CD4-positive, alpha-beta T cell treated with Interleukin-6 for 4 hours (primary cell): Measurements from ENCODE around the gene ZNF786.
"Not testable (repeated sequence)": the region's sequence is repeated elsewhere in the genome, so short reads cannot be mapped to it uniquely, and the experiment has no call there.

Experiments
- DNase-seq: peaks from one replicate; pipeline ENCODE4 v3.0.0-alpha.2; 2020; ENCODE audit warnings: mixed read lengths

The ZNF786 gene

GRCh38 chr7:149075286-149075685 is 15.2 kb downstream of the ZNF786 start:
- DNase-seq, result no peak

- no peak for DNase-seq
These were observed 16.2 kb downstream of the ZNF786 start for GRCh38 chr7:149074116-149074885.

GRCh38 chr7:149072438-149072775 is 18.1 kb downstream of the ZNF786 start:
- no peak for DNase-seq

- DNase-seq, result peak; percentile 63
These were observed 18.7 kb downstream of the ZNF786 start for GRCh38 chr7:149071641-149072437.

- no peak for DNase-seq
These were observed 19.3 kb downstream of the ZNF786 start for GRCh38 chr7:149071182-149071635.

- no peak for DNase-seq
These were observed 20.0 kb downstream of the ZNF786 start for GRCh38 chr7:149070372-149071125.

DNA sequence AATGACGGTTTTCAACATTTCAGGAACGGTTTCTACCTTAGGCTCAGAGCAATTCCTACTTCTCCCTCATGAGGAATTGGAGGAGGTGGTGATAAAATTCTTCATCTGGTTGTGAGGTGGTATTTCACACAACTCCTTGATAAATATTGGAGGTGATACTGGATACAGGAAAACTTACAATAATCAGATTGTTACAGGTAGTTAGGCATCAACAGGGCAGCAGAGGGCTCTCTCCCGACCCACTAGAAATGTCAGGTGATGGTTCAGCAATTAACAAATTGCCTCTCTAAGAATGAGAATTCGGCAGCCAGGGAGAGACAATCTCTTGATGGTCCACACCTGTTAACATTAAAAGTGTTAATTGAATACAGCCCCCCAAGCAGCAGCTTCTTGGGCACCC is 22.6 kb downstream of the ZNF786 start:
- peak; percentile 17 for DNase-seq

DNA sequence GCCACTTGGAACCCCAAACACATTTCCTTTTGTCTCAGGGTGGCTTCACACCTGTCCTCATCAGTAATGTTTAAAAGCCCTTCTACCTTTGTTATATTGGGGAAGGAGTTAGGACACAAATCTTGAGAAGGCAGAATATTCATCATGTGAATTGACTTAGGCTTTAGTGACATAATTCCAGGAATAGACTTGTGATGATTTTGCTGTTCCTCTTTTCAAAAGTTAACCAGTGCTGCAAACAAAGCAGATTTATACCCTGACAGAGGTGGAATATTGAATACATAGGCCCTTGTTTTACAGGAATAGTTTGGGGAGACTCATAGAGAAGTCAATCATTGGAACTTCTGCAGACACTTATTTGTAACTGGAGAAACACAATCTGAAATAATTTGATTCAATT is 27.0 kb downstream of the ZNF786 start:
- DNase-seq, result no peak

DNA sequence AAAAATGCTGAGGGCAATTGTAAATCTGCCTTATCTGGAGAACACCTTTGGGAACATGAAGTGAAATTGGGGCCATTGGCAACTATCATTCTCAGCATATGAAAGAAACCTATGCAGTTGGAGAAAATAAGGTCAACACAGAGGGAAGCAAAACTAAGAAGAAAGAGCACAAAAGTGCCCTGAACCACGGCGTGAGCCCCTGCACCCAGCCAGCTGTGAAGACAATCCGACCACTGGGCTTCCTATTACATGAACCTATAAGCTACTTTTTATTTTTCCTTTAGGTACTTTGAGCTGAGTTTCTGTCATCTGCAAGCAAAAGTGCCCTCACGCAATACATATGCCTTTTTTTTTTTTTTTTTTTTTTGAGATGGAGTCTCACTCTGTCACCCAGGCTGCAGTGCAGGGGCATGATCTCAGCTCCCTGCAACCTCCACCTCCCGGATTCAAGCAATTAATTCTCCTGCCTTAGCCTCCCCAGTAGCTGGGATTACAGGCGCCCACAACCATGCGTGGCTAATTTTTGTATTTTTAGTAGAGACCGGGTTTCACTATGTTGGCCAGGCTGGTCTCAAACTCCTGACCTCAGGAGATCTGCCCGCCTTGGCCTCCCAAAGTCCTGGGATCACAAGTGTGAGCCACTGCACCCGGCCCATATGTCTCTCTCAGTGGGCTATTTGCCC is 28.2 kb downstream of the ZNF786 start:
- not testable (repeated sequence) for DNase-seq

GRCh38 chr7:149060156-149060555 is 30.4 kb downstream of the ZNF786 start:
- no peak for DNase-seq

DNA sequence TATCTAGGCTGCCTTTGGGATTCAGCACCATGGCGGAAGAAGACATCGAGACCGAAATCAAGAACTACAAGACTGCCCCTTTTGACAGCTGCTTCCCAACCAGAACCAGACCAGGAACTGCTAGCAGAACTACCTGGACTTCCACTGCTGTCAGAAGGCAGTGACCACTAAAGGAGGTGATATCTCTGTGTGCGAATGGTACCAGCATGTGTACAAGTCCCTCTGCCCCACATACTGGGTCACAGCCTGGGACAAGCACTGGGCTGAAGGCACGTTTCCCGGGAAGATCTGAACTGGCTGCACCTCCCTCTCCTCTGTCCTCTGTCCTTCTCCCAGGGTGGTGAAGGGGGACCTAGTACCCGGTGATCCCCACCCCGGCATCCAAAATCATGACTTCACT is 36.6 kb downstream of the ZNF786 start:
- no peak for DNase-seq

GRCh38 chr7:149053384-149053783 is 37.1 kb downstream of the ZNF786 start:
- no peak for DNase-seq

DNA sequence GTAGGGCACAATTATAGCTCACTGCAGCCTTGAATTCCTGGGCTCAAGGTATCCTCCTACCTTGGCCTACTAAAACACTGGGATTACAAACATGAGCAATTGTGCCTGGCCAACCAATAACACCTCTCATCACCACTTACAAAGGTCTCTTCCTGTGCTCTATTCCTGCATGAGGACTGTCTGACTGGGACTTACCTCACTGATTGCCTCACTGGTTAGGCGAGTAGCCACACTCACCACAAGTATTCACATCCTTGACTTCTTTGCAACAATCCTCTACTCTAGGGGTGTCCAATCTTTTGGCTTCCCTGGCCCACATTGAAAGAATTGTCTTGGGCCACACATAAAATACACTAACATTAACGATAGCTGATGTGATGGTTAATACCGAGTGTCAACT is 39.6 kb downstream of the ZNF786 start:
- no peak for DNase-seq

- DNase-seq, result no peak
These were observed 41.7 kb downstream of the ZNF786 start for GRCh38 chr7:149048805-149049204.

DNA sequence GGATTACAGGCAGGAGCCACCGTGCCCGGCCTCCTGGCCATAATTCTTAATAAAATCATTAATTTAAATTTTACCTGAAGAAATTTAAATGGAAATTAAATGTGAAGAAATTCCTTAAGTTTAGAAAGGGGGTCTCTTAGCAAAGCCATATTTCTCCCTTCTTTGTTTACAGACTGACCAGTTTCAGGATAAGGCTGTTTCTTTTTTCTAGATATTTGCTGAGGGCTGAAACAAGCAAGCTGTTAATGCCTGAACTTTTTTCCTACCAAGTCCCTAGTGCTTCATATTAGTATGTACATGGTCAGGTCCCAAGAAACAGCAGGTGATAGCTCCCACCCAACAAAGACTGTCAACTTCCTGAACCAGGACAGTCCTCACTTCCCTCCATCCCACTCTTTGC is 44.1 kb downstream of the ZNF786 start:
- DNase-seq, result no peak

GRCh38 chr7:149043936-149044335 is 46.6 kb downstream of the ZNF786 start:
- DNase-seq, result no peak

GRCh38 chr7:149041350-149041749 is 49.2 kb downstream of the ZNF786 start:
- no peak for DNase-seq

DNA sequence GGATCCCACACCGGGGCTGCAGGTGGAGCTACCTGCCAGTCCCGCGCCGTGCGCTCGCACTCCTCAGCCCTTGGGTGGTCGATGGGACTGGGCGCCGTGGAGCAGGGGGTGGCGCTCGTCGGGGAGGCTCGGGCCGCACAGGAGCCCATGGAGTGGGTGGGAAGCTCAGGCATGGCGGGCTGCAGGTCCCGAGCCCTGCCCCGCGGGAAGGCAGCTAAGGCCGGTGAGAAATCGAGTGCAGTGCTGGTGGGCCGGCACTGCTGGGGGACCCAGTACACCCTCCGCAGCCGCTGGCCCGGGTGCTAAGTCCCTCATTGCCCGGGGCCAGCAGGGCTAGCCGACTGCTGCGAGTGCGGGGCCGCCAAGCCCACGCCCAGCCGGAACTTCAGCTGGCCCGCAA is 51.9 kb downstream of the ZNF786 start:
- DNase-seq, result not testable (repeated sequence)

- no peak for DNase-seq
These were observed 53.8 kb downstream of the ZNF786 start for GRCh38 chr7:149036676-149037075.

- no peak for DNase-seq
These were observed 59.1 kb downstream of the ZNF786 start for GRCh38 chr7:149031353-149031910.

- DNase-seq, result not testable (repeated sequence)
These were observed 60.1 kb downstream of the ZNF786 start for GRCh38 chr7:149030439-149030838.

DNA sequence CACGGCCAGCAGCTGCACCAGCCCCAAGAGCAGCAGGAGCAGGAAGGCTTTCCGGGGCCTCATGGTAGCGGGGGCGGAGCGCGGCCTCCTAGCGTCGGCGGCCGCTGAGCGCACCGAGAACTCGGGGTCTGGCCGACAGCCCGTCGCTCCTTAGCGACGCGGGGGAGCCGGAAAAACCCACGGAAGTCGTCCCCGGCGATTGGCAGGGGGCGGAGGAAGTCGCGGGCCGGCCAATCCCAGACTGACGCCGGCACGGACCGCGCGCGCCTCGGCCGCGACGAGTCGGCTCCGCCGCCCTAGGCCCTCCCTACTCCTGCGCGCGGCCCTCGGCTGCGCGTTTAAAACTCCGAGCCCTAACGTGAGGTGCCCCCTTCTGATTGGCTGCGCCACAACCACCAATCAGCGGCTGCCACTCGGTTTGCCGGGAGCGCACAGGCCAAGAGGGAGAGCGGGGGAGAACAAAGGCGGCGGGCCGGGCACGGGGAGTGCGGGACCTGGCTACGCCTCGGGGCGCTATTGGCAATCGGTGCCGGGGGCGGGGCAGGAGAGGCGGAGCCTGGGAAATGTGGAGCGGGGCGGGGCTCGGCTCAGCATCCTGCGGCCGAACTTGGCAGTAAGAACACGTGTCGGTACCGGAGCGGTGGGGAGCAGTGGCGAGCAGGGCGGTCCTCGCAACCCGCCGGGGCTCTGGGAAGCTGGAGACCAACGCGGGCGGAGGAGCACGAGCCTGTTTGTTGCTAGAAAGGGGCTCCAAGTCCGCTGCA is 62.0 kb downstream of the ZNF786 start, which contains the start of gene PDIA4:
Gene PDIA4 (minus strand): TSS at position 160 of the 764 bp plus-strand sequence. CDS start 97 bp downstream, at position 63.
- peak; percentile 100 for DNase-seq
